PC-9 (cell line): ENCODE measurements around the gene GNAO1. TPM values are rescaled to one million over a fixed set of nuclear protein-coding genes. Genes with fewer than 3 reads are reported as not detected.

ENCODE experiments used
- BruUV-seq: library from RNA; stranded (reverse); fragments of 400-500 nt; replicated peaks from 2 replicates; lab custom pipeline; 2021; lab: Mats Ljungman, UMichigan
- CTCF ChIA-PET: fragments of 300-600 bp; sonication (Branson Sonifier 250); formaldehyde crosslinking; loops from one replicate; lab custom pipeline; 2022; ENCODE audit warnings: antibody characterized with exemption; lab: Charles Lee
- POLR2A ChIA-PET: fragments of 300-600 bp; sonication (Branson Sonifier 250); formaldehyde crosslinking; loops from one replicate; lab custom pipeline; 2022; ENCODE audit warnings: antibody characterized with exemption; ENCODE audit not compliant: unreplicated experiment; lab: Charles Lee
- DNase-seq, 2 experiments: peaks; one replicate each; pipeline versions ENCODE4 v3.0.0 to v3.0.0-alpha.2; 2015 to 2022; ENCODE audit warnings: mixed read lengths in 1 of 2
- H2AFZ ChIP-seq: fragments of 200-600 bp; sonication (generic); 2 replicates; pipeline ENCODE4 v1.8.1; 2017; ENCODE audit warnings: antibody characterized with exemption
- H3F3A ChIP-seq: fragments of 200-600 bp; sonication (generic); 2 replicates; pipeline ENCODE4 v1.8.1; 2017; ENCODE audit warnings: antibody characterized with exemption, mild to moderate bottlenecking, low read depth; ENCODE audit not compliant: insufficient read depth
- H3K27ac ChIP-seq: fragments of 200-600 bp; sonication (generic); 2 replicates; pipeline ENCODE4 v1.6.1; 2016; ENCODE audit warnings: mixed run types
- H3K27me3 ChIP-seq: fragments of 200-600 bp; sonication (generic); 2 replicates; pipeline ENCODE4 v1.6.1; 2016; ENCODE audit warnings: low read depth, mixed run types; ENCODE audit not compliant: insufficient read depth
- H3K36me3 ChIP-seq: fragments of 200-600 bp; sonication (generic); 2 replicates; pipeline ENCODE4 v1.6.1; 2016; ENCODE audit warnings: low read depth, mixed run types
- H3K4me1 ChIP-seq: fragments of 200-600 bp; sonication (generic); replicated peaks from 2 replicates; pipeline ENCODE4 v1.6.1; 2016; ENCODE audit warnings: mixed run types; ENCODE audit not compliant: insufficient read depth
- H3K4me2 ChIP-seq: fragments of 200-600 bp; sonication (generic); 2 replicates; pipeline ENCODE4 v1.6.1; 2017; ENCODE audit warnings: mixed run types
- H3K4me3 ChIP-seq: fragments of 200-600 bp; sonication (generic); 2 replicates; pipeline ENCODE4 v1.6.1; 2016; ENCODE audit warnings: mixed run types
- H3K79me2 ChIP-seq: fragments of 200-600 bp; sonication (generic); 2 replicates; pipeline ENCODE4 v1.6.1; 2017; ENCODE audit warnings: low read depth, mixed run types
- H3K9me2 ChIP-seq: fragments of 200-600 bp; sonication (generic); 2 replicates; pipeline ENCODE4 v1.8.1; 2017; ENCODE audit warnings: mild to moderate bottlenecking; ENCODE audit not compliant: insufficient read depth
- H3K9me3 ChIP-seq: fragments of 200-600 bp; sonication (generic); 2 replicates; pipeline ENCODE4 v1.8.1; 2016; ENCODE audit warnings: low read depth; ENCODE audit not compliant: insufficient read depth
- H4K20me1 ChIP-seq: fragments of 200-600 bp; sonication (generic); 2 replicates; pipeline ENCODE4 v1.8.1; 2017; ENCODE audit not compliant: insufficient read depth
- CTCF ChIP-seq: fragments of 200-600 bp; sonication (generic); conservative IDR thresholded peaks from 2 replicates; pipeline ENCODE4 v1.6.1; 2017; ENCODE audit warnings: mixed run types, antibody characterized with exemption, mild to moderate bottlenecking, moderate library complexity
- EZH2 ChIP-seq: fragments of 200-600 bp; sonication (generic); IDR thresholded peaks from 2 replicates; pipeline ENCODE4 v1.8.0; 2017; ENCODE audit warnings: antibody characterized with exemption, low read depth
- intact Hi-C: fragments of 100-400 bp; cut with micrococcal nuclease; formaldehyde crosslinking; loops from one replicate; pipeline ENCODE4 v1.10.0; 2022; ENCODE audit not compliant: unreplicated experiment
- total RNA-seq: library from RNA; stranded (reverse); gene quantifications from 2 replicates; pipeline ENCODE4 v1.2.3, GENCODE V29; 2021

Gene GNAO1
- total RNA-seq, 1 experiment from 2014 or later: 2.8 TPM

- no peaks in the 10 kb centered on the region for H3K9me2 ChIP-seq
- intact Hi-C loops: no loop called here
Observed at GRCh38 chr16:56241596-56241995, 50.3 kb downstream of the GNAO1 start.

GRCh38 chr16:56242740-56243139, 51.5 kb downstream of the GNAO1 start:
- CTCF ChIA-PET: interaction anchor here (0.6 kb wide), 1 partner anchor 233 kb away, joined by 4 read pairs; no protein-coding TSS in a partner anchor
- POLR2A ChIA-PET: interaction anchor here (0.5 kb wide), 1 partner anchor 217 kb away, joined by 3 read pairs; no protein-coding TSS in a partner anchor
- H3K27ac ChIP-seq: no peak overlapping the region

More at GRCh38 chr16:56241596-56241995, 50.3 kb downstream of the GNAO1 start:
- H3K4me2 ChIP-seq: peak overlapping the region; percentile 51
- TF ChIP-seq EZH2 (no peak), CTCF (no peak)
- no peaks in the 10 kb centered on the region for H3K27me3 ChIP-seq
- peak overlapping the region; percentile 54 for H3K27ac ChIP-seq
- DNase-seq: peak; percentile 18 to 87
- H3K36me3 ChIP-seq: no peaks in the 10 kb centered on the region
- no peak overlapping the region for H3K4me3 ChIP-seq
- H3F3A ChIP-seq: peaks cover 19% of the 10 kb centered on the region
- H3K9me3 ChIP-seq: no peaks in the 10 kb centered on the region
- H4K20me1 ChIP-seq: no peaks in the 10 kb centered on the region
- H3K4me1 ChIP-seq: peaks cover 55% of the 10 kb centered on the region
- BruUV-seq: no TSS peak
- H2AFZ ChIP-seq: no peak overlapping the region
- CTCF ChIA-PET: no interaction called here
- H3K79me2 ChIP-seq: no peaks in the 10 kb centered on the region
- POLR2A ChIA-PET: interaction anchor here (0.6 kb wide), 1 partner anchor 188 kb away, joined by 6 read pairs; no protein-coding TSS in a partner anchor

GRCh38 chr16:56244612-56245011, 53.3 kb downstream of the GNAO1 start:
- Histone ChIP-seq H3K4me3 (no peak overlapping the region), H3K9me2 (no peaks in the 10 kb centered on the region), H3K79me2 (no peaks in the 10 kb centered on the region), H2AFZ (no peak overlapping the region), H4K20me1 (no peaks in the 10 kb centered on the region), H3F3A (peaks cover 24% of the 10 kb centered on the region), H3K9me3 (no peaks in the 10 kb centered on the region), H3K4me1 (peaks cover 68% of the 10 kb centered on the region), H3K36me3 (no peaks in the 10 kb centered on the region), H3K27me3 (no peaks in the 10 kb centered on the region), H3K27ac (peak overlapping the region; percentile 89), H3K4me2 (peak overlapping the region; percentile 66)
- ChIA-PET POLR2A (interaction anchor here (0.6 kb wide), 1 partner anchor 774 kb away, joined by 3 read pairs; no protein-coding TSS in a partner anchor), CTCF (interaction anchor here (0.6 to 1.0 kb wide), 2 partner anchors 112 to 405 kb away, joined by 3 read pairs; no protein-coding TSS in a partner anchor)
- TF ChIP-seq EZH2 (no peak), CTCF (no peak)
- intact Hi-C loops: loop anchor here (5.0 kb wide), 2 partner anchors 42 to 277 kb away; no protein-coding TSS in a partner anchor
- BruUV-seq: no TSS peak
- DNase-seq: peak in 1 of 2 experiments; percentile 20

More at GRCh38 chr16:56242740-56243139, 51.5 kb downstream of the GNAO1 start:
- Histone ChIP-seq H3K79me2 (no peaks in the 10 kb centered on the region), H3K4me1 (peaks cover 67% of the 10 kb centered on the region), H3K4me2 (no peak overlapping the region), H3K9me2 (no peaks in the 10 kb centered on the region), H3K27me3 (no peaks in the 10 kb centered on the region), H3K9me3 (no peaks in the 10 kb centered on the region), H4K20me1 (no peaks in the 10 kb centered on the region), H3K36me3 (no peaks in the 10 kb centered on the region), H2AFZ (no peak overlapping the region), H3F3A (peaks cover 24% of the 10 kb centered on the region), H3K4me3 (no peak overlapping the region)
- no TSS peak for BruUV-seq
- TF ChIP-seq CTCF (no peak), EZH2 (no peak)
- intact Hi-C loops: no loop called here
- peak in 1 of 2 experiments; percentile 31 for DNase-seq
